ENCODE data around the gene USO1. TPM values are rescaled to one million over a fixed set of nuclear protein-coding genes. Genes with fewer than 3 reads are reported as not detected.

USO1 gene
- total and polyA plus RNA-seq, 2 of the 8 experiments (the other 6 are each of a cell fraction or from before 2014, with no cell fraction given) = 57.3 to 198 TPM

DNA sequence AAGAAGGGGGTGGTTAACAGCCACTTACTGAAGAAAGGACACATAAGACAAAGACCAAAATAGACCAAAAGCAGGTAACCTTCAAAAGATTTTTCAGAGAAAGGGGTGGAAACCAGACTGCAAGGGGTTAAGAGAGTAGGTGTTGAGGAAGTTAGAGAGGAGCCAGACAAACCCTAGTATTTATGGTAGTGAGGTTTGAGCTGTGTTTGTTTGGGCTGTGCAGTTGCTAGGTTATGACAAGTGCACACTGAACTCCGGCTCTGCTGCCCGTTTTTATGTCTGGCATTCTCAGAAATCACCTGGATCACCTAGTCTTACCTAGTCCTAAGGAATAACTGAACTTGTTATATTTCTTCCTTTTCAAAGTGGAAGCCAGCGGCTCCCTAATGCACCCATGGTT lies 28.3 kb upstream of the USO1 start:
- Histone ChIP-seq H2BK120ac (replicated peaks; ENCODE audit: low read depth, low read length) (no peak overlapping the region), H3K23me2 (ENCODE audit: low read depth, low read length) (no peaks in the 10 kb centered on the region), H3K27me3 (replicated peaks in 1 of 4; ENCODE audit: control insufficient read depth in 3 of 4, extremely low read depth in 1 of 4, insufficient read depth in 3 of 4, low read length in 3 of 4) (no peaks in the 10 kb centered on the region), H2BK5ac (ENCODE audit: low read depth, low read length) (no peak overlapping the region), H3K56ac (replicated peaks; ENCODE audit: insufficient read length, low read depth, low read length) (no peak overlapping the region), H3K36me3 (ENCODE audit: control insufficient read depth in 2 of 4, insufficient read depth in 4 of 4, low read length in 3 of 4) (peaks cover 0 to 25% (median 7%) of the 10 kb centered on the region in 4 experiments; a peak in 4 of 8 replicates), H3K18ac (ENCODE audit: extremely low read depth, low read length) (no peak overlapping the region), H2BK20ac (ENCODE audit: low read length) (no peak overlapping the region), H3K14ac (ENCODE audit: insufficient read length) (no peak overlapping the region), H3K79me1 (ENCODE audit: low read depth, low read length) (no peaks in the 10 kb centered on the region; the same call in 1 of the 2 replicates), H2BK12ac (ENCODE audit: low read depth, low read length) (no peak overlapping the region), H3K4me1 (replicated peaks in 1 of 4; ENCODE audit: control insufficient read depth in 3 of 4, insufficient read depth in 4 of 4, low read length in 3 of 4) (peaks cover 0 to 4% (median 2%) of the 10 kb centered on the region in 4 experiments; a peak in 3 of 7 replicates), H2AFZ (ENCODE audit: low read length) (no peak overlapping the region), H3K9ac (replicated peaks in 1 of 4; ENCODE audit: extremely low read depth in 1 of 4, low read depth in 3 of 4, low read length in 3 of 4) (no peak overlapping the region), H3K9me3 (ENCODE audit: insufficient read depth in 2 of 2, low read depth in 1 of 2, low read length in 1 of 2) (no peaks in the 10 kb centered on the region), H3K4me2 (ENCODE audit: insufficient read depth in 1 of 2, low read depth in 2 of 2, low read length in 2 of 2) (no peak overlapping the region), H3K4me3 (ENCODE audit: extremely low read depth in 1 of 4, insufficient read depth in 2 of 4, low read depth in 3 of 4, low read length in 4 of 4) (no peak overlapping the region), H2BK15ac (ENCODE audit: low read length) (no peak overlapping the region), H4K20me1 (replicated peaks in 1 of 2; ENCODE audit: control insufficient read depth in 1 of 2, insufficient read depth in 2 of 2, low read length in 2 of 2) (no peaks in the 10 kb centered on the region), H3K23ac (ENCODE audit: insufficient read length) (no peak overlapping the region), H3K79me2 (ENCODE audit: control insufficient read depth in 1 of 2, insufficient read depth in 2 of 2, low read length in 2 of 2) (peaks cover 4 to 76% of the 10 kb centered on the region in 2 experiments), H3K4ac (replicated peaks; ENCODE audit: insufficient read length, low read depth, low read length) (no peak overlapping the region), H4K8ac (ENCODE audit: extremely low read depth, insufficient read depth, low read length) (no peak overlapping the region), H4K91ac (replicated peaks; ENCODE audit: insufficient read length, low read length) (no peak overlapping the region), H2AK5ac (ENCODE audit: low read depth, low read length) (no peak overlapping the region), H3K27ac (ENCODE audit: low read depth, low read length) (no peak overlapping the region), H4K5ac (ENCODE audit: insufficient read length, low read depth, low read length) (no peak overlapping the region)
- FAIRE-seq (no peak), DNase-seq (ENCODE audit: low read depth in 1 of 2, low spot score in 2 of 2) (no peak)
- POLR2A ChIA-PET (ENCODE audit: partially characterized antibody) = interaction anchor here (0.8 to 1.4 kb wide), 5 partner anchors 9 to 24 kb away, joined by 3 to 5 read pairs (median 3); no protein-coding TSS in a partner anchor
- CTCF ChIA-PET (ENCODE audit: partially characterized antibody) = interaction anchor here (1.0 to 1.9 kb wide), 4 partner anchors 12 to 41 kb away, joined by 3 to 5 read pairs (median 5); no protein-coding TSS in a partner anchor
- WGBS, 2 experiments (ENCODE audit: extremely low coverage in 1 of 2, insufficient coverage in 1 of 2, insufficient read length in 1 of 2, insufficient replicate concordance in 2 of 2, low coverage in 1 of 2, low lambda C conversion rate in 2 of 2, missing lambda C conversion rate in 1 of 2) = 64% methylated on average over 3 of the region's 3 CpGs; no CpG with 5 or more reads in 1 of the 2 experiments
- TF ChIP-seq TEAD4 (IDR thresholded peaks at IDR 0.05; ENCODE audit: low read depth, low read length) = no peak
- no peak for TF ChIP-seq TAF7 (optimal IDR thresholded peaks at IDR 0.05; ENCODE audit: borderline replicate concordance, low read depth, low read length)
- TF ChIP-seq BACH1 (IDR thresholded peaks at IDR 0.05; ENCODE audit: low read length) = no peak
- no peak for TF ChIP-seq GABPA (IDR thresholded peaks at IDR 0.05; ENCODE audit: borderline replicate concordance, insufficient read depth, low read length)
- no peak for TF ChIP-seq RXRA (IDR thresholded peaks at IDR 0.05; ENCODE audit: insufficient read depth, low read depth, low read length)
- no peak for TF ChIP-seq RNF2 (IDR thresholded peaks at IDR 0.05; ENCODE audit: borderline replicate concordance, low read depth, low read length, missing control alignments, poor library complexity, severe bottlenecking)
- TF ChIP-seq TBP (IDR thresholded peaks at IDR 0.05; ENCODE audit: low read depth, low read length) = no peak
- TF ChIP-seq TAF1 (IDR thresholded peaks at IDR 0.05; ENCODE audit: low read depth, low read length) = no peak
- no peak for TF ChIP-seq SIRT6 (IDR thresholded peaks at IDR 0.05; ENCODE audit: low read length)
- no peak for TF ChIP-seq JUN (IDR thresholded peaks at IDR 0.05; ENCODE audit: low read depth, low read length)
- TF ChIP-seq, protein P1, sequence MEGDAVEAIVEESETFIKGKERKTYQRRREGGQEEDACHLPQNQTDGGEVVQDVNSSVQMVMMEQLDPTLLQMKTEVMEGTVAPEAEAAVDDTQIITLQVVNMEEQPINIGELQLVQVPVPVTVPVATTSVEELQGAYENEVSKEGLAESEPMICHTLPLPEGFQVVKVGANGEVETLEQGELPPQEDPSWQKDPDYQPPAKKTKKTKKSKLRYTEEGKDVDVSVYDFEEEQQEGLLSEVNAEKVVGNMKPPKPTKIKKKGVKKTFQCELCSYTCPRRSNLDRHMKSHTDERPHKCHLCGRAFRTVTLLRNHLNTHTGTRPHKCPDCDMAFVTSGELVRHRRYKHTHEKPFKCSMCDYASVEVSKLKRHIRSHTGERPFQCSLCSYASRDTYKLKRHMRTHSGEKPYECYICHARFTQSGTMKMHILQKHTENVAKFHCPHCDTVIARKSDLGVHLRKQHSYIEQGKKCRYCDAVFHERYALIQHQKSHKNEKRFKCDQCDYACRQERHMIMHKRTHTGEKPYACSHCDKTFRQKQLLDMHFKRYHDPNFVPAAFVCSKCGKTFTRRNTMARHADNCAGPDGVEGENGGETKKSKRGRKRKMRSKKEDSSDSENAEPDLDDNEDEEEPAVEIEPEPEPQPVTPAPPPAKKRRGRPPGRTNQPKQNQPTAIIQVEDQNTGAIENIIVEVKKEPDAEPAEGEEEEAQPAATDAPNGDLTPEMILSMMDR (IDR thresholded peaks at IDR 0.05; ENCODE audit: control extremely low read depth in 1 of 3, insufficient read depth in 1 of 3, low read depth in 1 of 3, low read length in 3 of 3) = no peak
